NK-92 treated with Interleukin-12 subunit alpha and Interleukin-12 subunit beta, amount 100 ng/mL, for 24 hours (cell line): Measurements from ENCODE around the gene ZNF778.

Source experiments
- DNase-seq: peaks from one replicate; lab custom pipeline; 2025; lab: John Stamatoyannopoulos, UW

Gene ZNF778

DNA sequence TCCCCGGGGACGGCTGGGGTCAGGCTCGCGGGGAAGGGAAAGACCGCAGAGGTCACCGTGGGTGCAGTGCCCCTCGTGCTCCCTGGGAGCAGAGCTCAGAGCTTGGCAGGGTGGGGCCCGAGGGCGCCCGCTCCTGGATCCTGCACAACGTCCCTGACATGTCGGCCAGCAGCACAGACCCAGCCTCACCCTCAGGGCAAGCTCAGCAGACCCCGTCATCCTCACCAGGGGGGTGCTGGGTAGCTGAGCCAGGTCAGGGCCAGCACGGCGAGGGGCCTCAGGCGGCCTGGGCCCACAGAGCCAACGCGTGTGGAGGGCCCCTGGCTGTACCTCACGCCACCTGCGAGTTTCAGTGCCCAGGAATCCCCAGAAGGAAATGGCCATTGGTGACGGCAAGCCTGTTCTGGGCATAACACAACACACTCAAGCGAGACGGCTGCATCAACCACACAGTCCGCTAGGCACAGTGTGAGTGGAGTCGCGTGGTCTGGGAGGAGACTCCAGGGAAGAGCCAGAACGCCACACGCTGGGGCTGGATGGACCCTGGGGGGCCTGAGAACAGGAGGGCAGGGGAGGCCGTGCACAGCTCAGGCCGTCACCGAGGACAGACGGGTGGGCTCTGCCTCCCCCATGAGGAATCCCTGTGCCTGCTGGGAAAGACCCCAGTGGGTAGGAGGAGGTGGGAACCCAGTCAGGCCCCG lies 60.3 kb downstream of the ZNF778 start:
- DNase-seq: no peak

DNA sequence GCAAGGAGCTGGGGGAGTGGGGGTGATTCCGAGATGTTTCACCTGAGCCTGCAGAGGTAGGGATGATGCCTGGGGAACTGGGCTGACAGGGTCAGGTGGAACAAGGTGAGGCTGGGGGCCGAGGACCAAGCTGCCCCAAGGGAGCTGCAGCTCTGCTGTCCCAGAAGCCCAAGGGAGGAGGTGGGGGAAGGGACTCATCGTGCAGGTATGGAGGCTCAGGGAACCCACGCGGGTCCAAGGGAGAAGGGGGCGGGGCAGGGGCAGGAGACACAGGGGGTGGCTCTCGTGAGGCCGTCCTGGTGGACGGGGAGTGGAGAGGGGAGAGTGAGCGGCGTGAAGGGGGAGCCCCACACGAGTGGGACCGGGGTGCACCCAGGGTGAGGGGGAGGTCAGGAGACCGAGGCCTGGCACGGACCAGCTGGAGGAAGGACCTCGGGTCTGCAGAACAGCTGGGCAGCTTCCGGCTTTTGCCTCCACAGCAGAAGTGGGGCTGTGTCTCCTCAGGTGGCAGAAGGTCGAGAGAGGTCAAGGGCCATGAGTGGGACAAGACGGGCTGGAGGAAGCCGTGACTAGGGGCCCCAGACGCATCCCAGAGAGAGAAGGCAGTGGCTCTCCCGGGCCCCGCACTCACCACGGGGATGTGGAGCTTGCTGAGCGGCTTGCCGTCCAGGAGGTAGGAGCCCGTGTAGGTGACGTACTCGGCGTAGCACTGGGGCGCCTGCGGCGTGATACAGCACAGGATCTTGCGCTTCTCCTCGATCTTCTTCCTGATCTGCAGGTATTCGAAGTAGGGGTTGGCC lies 61.1 kb downstream of the ZNF778 start:
- no peak for DNase-seq

DNA sequence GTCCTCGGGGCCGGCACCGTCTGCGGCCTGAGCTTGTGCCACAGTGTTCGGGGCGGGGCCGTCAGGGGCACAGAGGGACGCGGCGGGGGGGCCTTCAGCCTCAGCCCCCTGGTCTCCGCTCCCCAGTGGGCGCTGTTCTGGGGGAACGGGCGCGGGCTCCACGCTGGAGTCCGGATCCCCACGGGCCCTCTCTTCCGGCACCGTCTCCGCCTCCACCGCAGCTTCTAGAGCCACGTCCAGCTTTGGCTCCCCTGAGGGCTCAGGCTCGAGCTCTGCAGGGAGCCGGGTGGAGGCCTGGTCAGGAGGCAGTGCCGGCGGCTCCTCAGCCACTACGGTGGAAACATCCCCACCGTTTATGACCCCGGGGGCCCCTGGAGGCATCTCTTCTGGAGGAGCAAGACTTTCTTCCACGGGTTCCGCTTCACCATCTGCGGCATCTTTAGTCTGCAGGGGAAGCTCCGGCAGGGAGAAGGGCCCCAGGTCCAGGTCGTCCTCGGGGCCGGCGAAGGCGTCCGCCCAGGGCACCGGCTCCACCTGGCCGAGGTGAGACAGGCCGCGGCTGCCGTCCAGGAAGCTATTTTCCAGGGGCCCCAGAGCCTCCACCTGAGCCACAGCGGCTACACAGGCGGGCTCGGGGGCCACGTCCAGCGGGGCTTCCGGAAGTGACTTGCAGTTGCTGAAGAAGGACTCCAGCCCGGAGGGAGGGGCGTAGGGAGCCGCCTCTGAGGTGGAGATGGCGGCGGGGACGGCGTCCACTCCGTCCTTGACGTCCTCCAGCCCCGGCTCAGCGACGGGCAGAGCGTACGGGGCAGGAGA lies 62.4 kb downstream of the ZNF778 start:
- no peak for DNase-seq

DNA sequence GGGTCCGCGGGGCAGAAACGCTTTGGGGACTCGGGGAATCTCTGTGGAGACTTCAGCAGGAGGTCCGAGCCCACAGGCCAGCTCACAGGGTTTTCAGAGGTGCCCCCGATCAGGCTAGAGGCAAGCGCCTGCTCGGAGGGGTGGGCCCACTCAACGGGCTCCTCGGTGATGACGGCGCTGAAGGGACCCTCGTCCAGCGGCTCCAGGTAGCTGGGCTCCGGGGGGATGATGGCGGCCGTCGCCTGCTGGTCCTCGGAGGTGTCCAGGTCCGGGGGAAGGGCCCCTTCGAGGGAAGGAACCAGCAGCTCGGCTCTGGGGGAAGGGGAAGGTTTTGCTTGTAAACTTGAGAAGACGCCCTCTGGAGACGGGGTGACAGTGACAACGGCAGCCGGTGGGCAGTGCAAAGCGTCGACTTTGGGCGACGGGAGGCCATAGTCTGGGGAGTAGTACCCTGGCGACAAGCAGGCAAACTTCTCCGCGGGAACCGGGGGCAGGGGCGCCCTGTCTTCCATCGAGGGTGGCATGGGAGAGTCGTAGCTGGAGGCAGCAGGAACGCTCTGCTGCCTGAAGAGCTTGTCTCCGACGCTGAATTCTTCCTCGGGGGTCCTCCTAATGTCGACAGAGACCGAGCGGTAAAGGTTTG lies 63.2 kb downstream of the ZNF778 start:
- no peak for DNase-seq

DNA sequence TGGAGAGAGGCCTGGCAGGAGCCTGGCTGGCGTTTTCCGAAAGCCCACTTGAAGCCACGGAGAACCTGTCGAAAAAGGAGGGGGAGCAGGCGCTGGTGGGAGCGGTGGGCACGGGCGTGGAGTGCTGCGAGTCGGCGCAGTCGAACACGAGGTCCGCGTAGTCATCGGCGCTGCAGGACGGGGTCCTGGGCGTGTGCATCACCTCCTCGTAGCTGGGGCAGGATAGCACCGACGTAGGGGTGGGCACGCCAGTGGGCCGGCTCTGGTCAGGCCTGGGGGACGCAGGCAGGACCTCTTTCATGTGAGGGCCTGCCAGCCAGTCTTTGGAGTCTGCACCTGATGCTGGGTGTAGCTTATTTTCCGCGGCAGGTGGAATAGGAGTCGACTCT lies 63.7 kb downstream of the ZNF778 start:
- DNase-seq: no peak

DNA sequence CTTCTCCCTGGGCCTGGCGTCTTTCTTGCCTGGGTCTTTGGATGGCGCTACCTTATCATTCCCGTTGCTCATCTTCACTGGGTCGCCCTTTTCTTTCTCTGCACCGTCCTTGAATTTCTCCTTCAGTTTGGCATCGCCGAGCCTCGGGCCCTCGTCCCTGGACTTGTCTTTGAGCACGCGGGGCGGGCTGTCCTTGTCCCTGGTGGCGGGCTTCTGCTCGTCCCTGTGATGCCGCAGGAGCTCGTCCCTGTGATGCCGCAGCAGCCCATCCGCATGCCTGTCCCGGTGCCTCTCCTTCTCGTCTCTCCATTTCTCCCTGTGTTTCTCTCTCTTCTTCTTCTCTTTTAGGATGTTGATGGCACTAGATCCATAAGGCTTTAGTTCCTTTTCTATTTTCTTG lies 64.3 kb downstream of the ZNF778 start:
- no peak for DNase-seq

DNA sequence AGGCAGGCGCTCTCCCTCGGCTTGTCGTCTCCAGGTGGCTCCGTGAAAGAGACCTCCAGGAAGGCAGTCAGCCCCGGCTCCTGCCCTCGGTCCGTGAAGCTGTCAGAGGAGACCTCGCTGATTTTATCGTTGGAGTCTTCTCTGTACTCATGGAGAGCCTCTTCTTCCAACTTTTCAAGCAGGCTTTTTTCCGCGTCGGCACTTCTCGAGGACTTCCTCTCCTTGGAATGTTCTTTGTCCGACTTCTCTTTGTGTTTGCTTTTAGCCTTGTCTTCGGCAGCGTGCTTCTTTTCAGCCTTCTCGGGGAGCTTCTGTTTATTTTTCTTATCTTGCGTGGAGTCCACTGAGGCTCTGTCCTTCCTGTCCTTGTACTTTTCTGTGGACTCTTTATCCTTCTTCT lies 65.0 kb downstream of the ZNF778 start:
- DNase-seq: no peak

DNA sequence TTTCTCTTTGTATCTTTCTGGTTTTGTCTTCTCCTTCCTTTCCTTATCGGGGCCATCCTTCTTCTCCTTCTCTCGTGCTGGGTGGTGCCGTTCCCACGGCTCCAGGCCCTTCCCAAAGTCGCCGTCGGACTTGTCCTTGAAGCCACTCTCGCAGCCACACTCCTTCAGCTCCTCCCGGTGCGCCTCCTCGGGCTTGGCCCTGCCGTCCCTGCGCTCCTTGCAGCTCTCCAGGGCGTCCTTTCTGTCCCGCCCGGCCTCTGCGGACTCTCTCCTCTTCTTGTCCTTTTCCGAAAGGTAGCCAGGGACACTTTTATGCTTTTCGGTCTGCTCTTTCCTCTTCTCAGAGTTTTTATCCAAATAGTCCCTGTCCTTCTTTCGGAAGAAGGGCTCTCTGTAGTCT lies 65.9 kb downstream of the ZNF778 start:
- no peak for DNase-seq

DNA sequence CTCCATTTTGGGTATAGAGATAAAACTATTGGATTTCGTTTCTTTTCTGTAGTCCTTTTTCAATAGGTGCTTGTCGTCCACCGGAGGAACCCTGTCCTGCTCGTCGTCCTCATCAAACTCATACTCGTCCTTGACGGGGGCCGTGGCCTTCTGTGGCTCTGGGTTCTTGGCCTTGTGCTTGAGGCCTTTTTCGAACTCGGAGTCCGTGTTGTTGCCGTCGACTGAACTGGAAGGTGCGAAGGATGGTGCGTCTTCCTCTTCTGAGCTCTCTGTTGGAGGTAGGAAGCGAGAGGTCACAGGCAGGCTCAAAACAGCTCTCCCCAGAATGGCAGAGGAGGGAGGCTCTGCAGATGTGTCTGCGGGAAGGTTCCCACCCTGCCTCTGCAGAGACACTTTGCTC lies 67.9 kb downstream of the ZNF778 start:
- no peak for DNase-seq

DNA sequence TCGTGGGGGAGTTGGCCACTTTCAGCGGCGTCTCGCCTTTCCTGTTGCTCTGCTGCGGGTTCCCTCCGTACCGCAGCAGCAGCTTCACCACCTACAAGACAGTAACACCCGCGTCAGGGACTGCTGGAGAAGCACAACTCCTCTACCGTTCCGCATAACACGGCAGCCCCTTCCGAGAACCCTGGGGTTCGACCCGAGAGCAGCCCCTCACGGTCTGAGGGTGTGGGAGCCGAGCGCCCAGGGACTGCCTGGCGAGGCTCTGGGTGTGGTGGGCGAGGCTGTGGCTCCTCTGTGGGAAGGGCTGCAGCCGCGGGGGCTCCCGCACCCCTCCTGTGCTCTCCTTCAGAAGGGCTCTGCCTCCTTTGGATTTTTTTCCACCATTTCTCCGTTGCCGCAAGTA lies 68.6 kb downstream of the ZNF778 start:
- no peak for DNase-seq
